ENCODE measurements around the gene RAG2.
"Not testable (repeated sequence)": the region's sequence is repeated elsewhere in the genome, so short reads cannot be mapped to it uniquely, and the experiment has no call there.

The RAG2 gene

GRCh38 chr11:36596880-36597279, 1.2 kb downstream of the RAG2 start:
- DNase-seq, result peak; percentile 21

DNA sequence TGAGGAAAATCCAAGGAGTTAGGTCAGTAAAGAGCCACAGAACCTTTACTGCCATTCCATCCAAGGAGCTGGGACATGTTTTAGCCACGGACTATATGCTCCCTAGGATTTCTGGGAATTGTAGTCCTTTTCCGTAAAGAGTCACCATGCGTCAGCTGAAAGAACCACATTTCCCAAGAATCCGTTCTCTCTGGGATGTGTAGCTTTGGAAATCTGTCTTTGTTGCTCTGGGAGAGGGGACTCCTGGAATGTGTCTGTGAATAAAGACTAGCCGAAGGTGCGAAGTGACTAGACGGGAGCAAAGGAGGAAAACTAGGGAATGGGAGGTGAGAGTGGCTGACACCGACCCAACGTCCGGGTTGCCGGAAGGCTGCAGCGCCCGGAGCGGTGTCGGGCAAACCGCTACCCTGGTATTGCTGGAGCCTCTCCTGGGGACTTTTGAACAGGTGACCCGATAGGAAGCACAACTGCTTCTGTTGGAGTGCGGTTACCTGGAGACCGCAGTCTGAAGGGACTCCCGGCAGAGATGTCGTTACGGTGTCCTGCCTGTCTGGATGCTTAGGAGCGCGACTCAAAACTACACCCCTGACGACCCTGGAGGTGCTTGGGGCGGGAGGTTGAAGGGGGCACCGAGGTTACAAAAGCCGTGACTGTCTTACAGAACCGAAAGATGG, 3.6 kb downstream of the RAG2 start, which contains the start of gene IFTAP:
TSS of gene IFTAP (plus strand) at position 187 of the 674 bp plus-strand sequence. CDS start 15,602 bp downstream, outside the sequence.
- DNase-seq, result peak; percentile 60

- DNase-seq, result no peak
Observed at GRCh38 chr11:36591433-36591832, 6.6 kb downstream of the RAG2 start.

DNA sequence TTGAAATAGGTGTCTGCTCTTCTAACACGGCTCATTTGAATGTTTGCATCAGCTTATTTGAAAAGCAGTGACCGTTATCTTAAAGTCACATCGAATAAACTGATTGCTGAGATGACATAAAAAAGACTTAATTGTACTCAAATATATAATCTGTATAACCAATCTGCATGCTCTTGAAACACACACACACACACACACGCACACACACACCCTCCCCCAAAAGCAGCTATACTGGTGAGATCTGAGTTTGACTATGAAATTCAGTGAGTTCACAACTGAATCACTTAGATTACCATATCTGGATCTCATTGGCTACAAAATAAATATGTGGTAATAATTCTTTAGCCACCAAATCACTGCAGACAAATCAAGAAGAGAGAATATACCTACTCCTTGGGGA, 7.5 kb downstream of the RAG2 start:
- no peak for DNase-seq

DNA sequence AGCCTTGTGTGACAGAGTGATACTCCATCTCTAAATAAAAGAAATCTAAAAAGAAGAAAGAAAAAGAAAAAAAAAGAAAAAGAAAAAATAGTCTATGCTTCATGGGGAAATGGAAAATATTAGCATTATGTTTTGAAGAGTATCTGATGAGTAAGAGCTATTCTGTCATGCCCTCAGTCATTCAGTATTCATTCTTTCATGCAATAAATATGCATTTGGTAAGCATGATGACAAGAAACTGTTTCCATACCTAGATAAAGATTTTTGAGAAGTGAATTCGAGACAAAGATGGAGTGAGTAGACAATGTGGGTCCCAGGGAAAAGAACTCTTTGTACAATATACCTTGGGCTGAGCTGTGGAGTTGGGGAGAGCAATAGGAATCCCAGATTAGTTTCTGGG, 9.9 kb downstream of the RAG2 start:
- DNase-seq, result no peak

DNA sequence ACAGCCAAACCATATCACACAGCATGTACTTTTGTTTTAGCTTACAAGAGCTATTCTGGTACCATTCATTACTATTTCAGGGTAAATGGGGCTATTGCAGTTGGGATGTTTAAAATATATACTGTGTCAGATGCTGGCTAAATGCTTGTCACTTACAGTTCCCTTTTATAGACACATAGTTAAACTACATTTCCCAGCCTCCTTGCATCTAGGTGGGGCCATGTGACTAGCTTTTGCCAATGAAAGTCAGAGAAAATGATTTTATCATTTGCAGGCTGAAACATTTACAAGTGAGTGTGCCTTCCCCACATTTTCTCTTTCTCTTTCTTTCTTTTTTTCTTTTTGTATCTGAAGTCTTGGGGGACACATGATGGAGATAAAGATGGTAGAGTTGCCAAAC, 11.5 kb downstream of the RAG2 start:
- no peak for DNase-seq

- no peak for DNase-seq
Observed at GRCh38 chr11:36583667-36584066, 14.4 kb downstream of the RAG2 start.

- DNase-seq, result no peak
Observed at GRCh38 chr11:36581536-36581935, 16.5 kb downstream of the RAG2 start.

- no peak for DNase-seq
Observed at GRCh38 chr11:36578458-36578857, 19.6 kb downstream of the RAG2 start.

GRCh38 chr11:36577859-36578258, 20.2 kb downstream of the RAG2 start:
- DNase-seq, result no peak

DNA sequence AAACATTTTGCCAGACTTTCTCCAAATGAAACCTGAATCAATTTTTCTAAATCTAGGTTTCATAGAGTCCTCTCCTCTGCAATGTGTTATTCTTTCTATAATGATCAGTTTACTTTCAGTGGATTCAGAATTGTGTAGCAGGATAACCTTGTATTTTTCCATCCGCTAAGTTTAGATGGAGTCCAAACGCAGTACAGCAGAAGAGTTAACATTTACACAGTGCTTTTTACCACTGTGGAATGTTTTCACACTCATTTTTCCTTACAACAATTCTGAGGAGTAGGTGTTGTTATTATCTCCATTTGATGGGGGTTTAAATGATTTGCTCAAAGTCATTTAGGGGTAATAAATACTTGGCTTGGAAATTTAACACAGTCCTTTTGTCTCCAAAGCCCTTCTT, 20.7 kb downstream of the RAG2 start:
- DNase-seq, result no peak

GRCh38 chr11:36574486-36574885, 23.6 kb downstream of the RAG2 start:
- no peak for DNase-seq

DNA sequence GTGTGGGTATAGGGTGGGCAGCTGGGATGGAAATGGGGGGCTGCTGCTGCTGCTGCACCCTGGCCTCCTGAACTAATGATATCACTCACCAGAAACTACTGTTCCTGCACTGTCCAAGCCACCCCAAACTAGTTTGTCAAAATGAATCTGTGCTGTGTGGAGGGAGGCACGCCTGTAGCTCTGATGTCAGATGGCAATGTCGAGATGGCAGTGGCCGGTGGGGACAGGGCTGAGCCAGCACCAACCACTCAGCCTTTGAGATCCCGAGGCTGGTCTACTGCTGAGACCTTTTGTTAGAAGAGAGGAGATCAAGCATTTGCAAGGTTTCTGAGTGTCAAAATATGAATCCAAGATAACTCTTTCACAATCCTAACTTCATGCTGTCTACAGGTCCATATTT, 28.9 kb downstream of the RAG2 start:
- DNase-seq, result no peak

DNA sequence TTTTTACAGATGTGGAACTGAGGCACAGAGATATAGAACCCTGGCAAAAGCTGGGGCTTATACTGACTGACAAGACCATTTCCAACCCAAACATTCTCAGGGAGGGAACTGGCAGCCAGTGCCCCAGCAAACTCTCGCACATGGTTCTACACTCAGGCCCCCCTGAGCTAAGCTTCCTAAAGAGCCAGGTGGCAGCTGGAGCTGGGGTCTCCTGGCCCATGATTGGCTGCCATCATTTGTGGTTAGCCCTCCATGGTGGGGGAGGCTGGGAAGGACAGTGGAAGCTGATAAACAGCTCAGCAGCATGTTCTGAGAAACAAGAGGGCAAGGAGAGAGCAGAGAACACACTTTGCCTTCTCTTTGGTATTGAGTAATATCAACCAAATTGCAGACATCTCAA, 30.3 kb downstream of the RAG2 start, which contains the start of gene RAG1:
TSS of gene RAG1 (plus strand) at position 314 of the 400 bp plus-strand sequence. CDS start 5,298 bp downstream, outside the sequence.
- DNase-seq, result no peak

DNA sequence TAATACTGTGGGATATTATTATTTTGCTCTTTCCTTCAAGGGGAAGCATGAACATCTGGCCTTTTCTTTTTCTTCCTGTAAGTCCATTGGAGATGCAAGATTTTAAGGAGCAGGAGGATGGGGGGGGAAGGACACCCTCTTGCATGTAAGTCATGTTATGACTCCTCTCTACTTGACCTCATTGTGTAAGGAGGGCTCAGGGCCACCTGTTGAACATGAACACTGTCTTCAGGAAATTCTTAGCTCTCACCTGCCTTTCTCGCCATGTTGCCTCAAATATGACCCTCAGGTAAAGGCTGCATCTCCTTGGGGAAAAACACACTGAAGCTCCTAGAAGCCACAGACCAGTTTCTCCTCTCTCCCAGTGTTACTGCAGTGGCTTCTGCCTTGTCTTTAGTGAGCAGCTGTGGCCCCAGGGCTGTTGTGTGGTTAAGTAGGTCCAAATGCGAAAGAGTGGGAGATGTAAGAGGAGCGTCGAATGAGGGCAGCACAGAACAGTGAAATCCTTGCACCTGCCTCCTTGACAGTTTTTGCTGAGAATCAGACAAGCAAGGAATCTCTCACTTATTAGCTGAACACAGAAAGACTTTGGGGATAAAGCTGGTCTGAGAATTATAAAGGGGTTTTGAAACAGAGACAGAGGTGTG, 31.5 kb downstream of the RAG2 start:
- DNase-seq, result no peak

DNA sequence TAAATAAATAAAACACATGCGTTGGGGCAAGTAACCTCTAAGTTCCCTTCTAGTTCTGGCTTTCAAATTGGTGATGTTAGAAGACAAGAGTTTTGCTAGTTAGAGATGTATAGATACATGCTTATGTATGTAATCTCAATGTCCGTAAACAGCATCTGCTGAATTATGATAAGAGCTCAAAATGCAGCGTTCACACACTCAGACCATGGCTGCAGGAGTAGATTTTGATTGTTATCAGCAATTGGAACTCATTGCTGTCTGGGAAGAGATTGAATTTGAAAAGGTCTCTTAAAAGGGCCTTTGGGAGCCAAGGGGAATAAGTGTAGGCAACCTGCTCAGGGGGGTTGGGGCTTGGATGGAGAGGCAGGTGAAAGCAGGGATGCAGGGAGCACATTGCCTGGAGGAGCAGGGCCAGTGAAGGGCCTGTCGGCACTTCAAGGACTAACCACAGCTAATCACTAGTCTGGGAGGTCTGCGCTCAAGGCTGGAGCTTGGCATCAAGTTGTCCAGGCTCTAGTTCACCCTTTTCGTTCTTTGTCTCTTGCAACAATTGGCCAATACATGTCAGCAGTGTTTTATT, 32.9 kb downstream of the RAG2 start:
- no peak for DNase-seq

DNA sequence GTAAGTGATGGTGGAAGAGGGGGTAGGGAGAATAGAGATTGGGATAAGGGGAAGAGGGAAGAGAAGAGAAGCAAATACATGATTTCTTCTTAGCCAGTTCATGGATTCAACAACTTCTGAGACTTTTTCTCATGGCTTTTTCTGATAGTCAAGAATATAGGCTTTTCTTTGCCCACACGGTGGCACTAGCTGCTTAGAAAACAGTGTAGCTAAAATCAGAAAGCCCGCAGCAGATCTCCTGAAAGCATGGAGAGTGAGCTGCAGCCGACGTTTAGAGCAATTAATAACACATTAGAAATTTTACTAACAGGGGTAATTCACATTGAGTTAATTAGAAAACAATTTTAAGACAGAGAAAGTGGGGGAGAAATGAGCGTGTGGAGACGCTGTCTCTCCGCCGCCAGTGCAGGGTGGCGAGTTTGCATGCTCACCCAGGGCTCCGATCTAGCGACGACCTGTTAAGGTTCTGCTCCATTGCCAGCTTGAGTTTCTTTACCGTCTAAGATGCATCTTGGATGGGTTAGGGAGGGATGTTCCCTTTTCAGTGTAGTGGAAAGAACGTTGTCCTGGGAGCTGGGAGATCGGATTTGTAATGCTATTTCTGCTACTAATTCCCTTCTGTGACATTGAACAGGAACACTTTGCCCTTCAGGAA, 33.5 kb downstream of the RAG2 start:
- peak; percentile 50 for DNase-seq

- DNase-seq, result peak; percentile 25
Observed at GRCh38 chr11:36558571-36559413, 39.2 kb downstream of the RAG2 start.

DNA sequence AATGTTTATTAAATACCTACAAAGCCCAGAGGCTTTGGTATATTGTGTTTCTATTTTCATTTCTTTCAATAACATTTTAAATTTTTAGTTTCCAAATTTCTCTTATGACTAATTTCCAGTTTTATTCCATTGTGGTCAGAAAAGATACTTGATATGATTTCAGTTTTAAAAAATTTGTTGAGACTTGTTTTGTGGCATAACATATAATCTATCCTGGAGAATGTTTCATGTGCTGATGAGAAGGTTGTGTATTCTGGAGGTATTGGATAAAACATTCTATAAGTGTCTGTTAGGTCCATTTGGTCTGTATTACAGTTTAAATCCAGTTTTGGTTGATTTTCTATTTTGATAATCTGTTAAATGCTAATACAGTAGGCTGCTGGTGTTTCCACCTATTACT, 40.0 kb downstream of the RAG2 start:
- DNase-seq, result no peak

- not testable (repeated sequence) for DNase-seq
Observed at GRCh38 chr11:36557390-36557789, 40.6 kb downstream of the RAG2 start.

GRCh38 chr11:36550385-36551115, 47.5 kb downstream of the RAG2 start:
- DNase-seq, result no peak

All from activated CD4-positive, alpha-beta T cell treated with anti-CD3 and anti-CD28 coated beads, Interleukin-10, Interleukin-2, amounts not matched to agents 100 ng/mL and 50 ng/mL, durations not matched to agents 16 hours and 8 hours (primary cell).